Cardiac fibroblast (primary cell): Measurements from ENCODE around the gene NR3C1.
A peak's percentile ranks its signal among the peaks of the same experiment; 100 is the strongest.

ENCODE experiments used
- DNase-seq, 2 donors: peaks; one replicate each; pipeline versions ENCODE4 v3.0.0 to v3.0.0-alpha.2; 2010; ENCODE audit warnings: low read depth in 2 of 2
- H3K4me3 ChIP-seq, 2 donors: replicated peaks in 1 of 2; 1 replicate in 1 of 2; 2 replicates in 1 of 2; pipeline ENCODE4 v1.5.1; 2011; ENCODE audit warnings: low read depth in 2 of 2, low read length in 2 of 2, mild to moderate bottlenecking in 2 of 2, moderate library complexity in 1 of 2
- TF ChIP-seq, protein P1 (sequence below): IDR thresholded peaks from one replicate; pipeline ENCODE4 v1.5.1; 2011; ENCODE audit warnings: low read depth, mild to moderate bottlenecking, low read length, inconsistent platforms

NR3C1 gene

DNA sequence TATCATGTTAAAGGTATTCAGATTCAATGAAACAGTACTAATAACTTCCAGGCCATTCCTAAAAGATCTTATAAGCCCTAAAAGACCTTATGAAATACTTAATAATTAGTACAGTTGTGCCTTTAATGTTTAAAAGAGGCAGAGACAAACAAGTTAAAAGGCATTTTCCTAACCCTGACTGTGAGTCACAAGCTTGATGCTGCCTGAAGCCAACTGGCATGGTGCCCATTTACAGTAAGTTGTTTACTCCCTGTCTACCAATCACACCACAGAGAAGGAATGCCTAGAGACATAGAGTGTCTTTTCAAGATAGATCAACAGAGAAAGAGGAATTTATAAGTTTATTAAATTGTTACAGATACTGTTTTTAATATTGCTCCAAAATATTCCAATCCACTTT, 47.8 kb downstream of the NR3C1 start:
- TF ChIP-seq, protein P1, sequence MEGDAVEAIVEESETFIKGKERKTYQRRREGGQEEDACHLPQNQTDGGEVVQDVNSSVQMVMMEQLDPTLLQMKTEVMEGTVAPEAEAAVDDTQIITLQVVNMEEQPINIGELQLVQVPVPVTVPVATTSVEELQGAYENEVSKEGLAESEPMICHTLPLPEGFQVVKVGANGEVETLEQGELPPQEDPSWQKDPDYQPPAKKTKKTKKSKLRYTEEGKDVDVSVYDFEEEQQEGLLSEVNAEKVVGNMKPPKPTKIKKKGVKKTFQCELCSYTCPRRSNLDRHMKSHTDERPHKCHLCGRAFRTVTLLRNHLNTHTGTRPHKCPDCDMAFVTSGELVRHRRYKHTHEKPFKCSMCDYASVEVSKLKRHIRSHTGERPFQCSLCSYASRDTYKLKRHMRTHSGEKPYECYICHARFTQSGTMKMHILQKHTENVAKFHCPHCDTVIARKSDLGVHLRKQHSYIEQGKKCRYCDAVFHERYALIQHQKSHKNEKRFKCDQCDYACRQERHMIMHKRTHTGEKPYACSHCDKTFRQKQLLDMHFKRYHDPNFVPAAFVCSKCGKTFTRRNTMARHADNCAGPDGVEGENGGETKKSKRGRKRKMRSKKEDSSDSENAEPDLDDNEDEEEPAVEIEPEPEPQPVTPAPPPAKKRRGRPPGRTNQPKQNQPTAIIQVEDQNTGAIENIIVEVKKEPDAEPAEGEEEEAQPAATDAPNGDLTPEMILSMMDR: no peak
- DNase-seq: peak; percentile 96 to 97

DNA sequence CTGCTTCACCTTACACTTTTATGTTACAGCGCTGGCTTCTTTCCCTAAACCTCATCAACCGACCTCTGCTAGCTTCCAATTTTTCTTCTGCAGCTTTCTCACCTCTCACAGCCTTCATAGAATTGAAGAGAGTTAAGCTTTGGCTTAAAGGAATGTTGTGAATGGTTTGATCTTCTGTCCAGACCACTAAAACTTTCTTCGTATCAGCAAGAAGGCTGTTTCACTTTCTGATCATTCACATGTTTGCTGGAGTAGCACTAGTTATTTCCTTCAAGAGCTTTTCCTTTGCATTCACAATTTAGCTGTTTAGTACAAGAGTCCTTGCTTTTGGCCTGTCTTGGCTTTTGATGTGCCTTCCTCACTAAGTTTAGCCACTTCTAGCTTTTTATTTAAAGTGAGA, 49.5 kb downstream of the NR3C1 start:
- DNase-seq: no peak

More for the DNA sequence above, 47.8 kb downstream of the NR3C1 start:
- H3K4me3 ChIP-seq: no peak overlapping the region

DNA sequence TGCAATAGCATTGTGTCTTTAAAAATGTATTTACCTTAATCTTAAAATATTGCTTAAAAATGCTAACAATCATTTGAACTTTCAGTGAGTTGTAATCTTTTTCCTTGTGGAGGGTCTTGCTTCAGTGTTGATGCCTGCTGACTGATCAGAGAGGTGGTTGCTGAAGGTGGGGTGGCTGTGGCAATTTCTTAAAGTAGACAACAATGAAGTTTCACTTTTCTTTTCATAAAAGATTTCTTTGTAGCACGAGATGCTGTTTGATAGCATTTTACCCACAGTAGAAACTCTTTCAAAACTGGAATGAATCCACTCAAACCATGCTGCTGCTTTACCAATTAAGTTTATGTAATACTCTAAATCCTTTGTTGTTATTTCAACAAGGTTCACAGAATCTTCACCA, 50.8 kb downstream of the NR3C1 start:
- no peak overlapping the region for H3K4me3 ChIP-seq
- TF ChIP-seq, protein P1: no peak
- DNase-seq: no peak

More for the DNA sequence above, 49.5 kb downstream of the NR3C1 start:
- TF ChIP-seq, protein P1: no peak
- no peak overlapping the region for H3K4me3 ChIP-seq

DNA sequence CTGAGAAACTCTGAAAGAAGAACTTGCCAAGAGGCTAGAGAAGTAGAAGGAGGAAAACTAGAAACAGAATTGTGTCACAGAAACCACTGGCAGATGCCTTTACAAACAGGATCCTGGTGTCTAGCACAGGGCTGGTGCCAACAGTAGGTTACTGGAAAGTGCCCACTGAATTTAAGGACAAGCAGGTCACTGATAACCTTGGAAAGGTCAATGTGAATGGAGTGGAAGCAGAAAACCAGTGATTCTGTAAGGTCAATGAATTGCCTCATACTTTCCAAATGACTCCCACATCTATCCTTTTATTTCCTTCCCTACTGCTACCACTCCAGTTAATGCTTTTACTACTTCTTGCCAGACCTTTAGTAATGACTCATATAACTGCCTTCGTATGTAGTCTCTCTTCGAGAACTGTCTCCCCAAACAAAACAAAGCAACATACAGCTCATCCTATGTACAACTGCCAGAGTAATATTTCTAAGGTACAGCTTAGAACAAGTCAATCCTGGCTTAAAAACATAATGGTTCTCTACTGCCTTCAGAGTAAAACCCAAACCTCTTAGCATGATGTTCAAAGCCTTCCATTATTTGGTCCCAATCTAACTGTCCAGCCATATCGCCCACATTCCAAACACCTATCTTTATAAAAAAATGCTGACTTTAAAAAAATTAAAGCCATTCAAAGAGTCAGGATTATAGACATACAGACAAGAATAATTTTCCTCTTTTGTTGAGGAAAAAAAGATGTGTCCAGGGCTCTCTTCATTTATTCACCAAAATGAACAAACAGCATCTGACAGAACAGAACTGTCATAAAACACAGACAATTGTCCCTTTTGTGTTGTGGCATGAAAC, 52.5 kb downstream of the NR3C1 start:
- DNase-seq: peak; percentile 79 to 89
- TF ChIP-seq, protein P1: no peak
- no peak overlapping the region for H3K4me3 ChIP-seq

DNA sequence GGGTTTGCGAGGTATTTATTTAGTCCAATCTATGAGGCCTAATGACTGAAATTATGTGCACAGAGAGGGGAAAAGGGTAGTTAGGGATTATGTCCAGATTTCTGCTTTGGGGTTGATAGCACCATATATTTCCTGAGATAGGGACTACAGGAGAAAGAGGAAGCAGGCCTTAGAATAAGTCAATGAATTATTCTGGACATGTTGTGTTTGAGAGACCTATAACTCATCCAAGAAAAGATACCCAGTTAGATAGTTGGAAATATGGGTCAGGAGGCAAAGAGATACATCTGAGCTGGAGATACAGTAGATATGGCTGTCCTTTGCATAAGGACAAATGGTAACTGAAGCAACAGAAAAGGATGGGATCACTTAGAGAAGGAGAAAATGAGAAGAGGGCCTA, 53.1 kb downstream of the NR3C1 start:
- H3K4me3 ChIP-seq: no peak overlapping the region
- TF ChIP-seq, protein P1: no peak
- DNase-seq: no peak

DNA sequence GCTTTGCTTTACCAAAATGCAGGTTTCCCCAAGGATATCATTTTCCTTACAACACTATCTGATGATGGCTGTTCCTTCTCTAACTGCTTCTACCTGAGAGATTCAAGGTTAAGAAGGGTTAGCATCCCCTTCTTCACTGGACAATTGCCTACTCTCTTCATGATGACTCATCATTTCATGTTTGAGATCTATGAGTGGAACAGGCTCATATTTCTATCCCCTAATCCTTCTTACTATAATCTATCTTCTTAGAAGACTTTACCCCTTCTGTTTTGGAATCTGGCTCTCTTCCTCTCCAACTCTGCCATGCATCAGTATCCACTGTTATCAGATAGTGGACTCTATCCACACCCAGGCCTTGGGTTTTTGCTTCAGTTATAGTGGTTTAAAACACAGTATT, 54.3 kb downstream of the NR3C1 start:
- TF ChIP-seq, protein P1: no peak
- H3K4me3 ChIP-seq: no peak overlapping the region
- DNase-seq: peak in 1 of 2 donors; percentile 18
